ENCODE data around the gene DCBLD1.

The DCBLD1 gene

DNA sequence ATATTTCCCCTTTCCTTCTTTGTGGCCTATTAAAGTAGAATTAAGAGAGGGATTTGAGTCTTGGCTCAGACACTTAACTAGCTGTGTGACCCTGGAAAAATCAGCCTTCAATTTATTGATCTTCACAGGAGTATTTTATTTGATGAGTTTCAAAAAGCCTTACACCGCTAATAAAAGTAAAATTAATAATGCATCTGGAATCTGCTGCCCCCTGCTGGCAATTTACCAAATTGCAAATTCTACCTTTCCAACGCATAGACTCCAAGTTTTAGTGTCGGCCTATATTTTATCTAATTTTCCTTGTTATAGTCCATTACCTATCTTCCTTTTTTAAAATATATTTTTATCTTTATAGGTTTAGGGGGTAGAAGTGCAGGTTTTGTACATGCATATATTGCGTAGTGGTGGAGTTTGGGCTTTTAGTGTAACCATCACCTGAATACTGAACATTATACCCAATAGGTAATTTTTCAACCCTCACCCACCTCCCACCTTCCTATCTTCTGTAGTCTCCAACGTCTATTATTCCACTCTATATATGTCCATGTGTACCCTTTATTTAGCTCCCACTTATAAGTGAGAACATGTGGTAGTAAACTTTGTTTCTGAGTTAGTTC, 73.5 kb downstream of the DCBLD1 start:
- DNase-seq (ENCODE audit: low read depth, low spot score), result no peak

- DNase-seq (ENCODE audit: low read depth, low spot score), result no peak
Measured at GRCh38 chr6:117557951-117558350, 75.5 kb downstream of the DCBLD1 start.

- DNase-seq (ENCODE audit: low read depth, low spot score), result no peak
Measured at GRCh38 chr6:117558818-117559217, 76.3 kb downstream of the DCBLD1 start.

GRCh38 chr6:117559299-117559698, 76.8 kb downstream of the DCBLD1 start:
- no peak for DNase-seq (ENCODE audit: low read depth, low spot score)

- DNase-seq (ENCODE audit: low read depth, low spot score), result no peak
Measured at GRCh38 chr6:117561128-117561527, 78.7 kb downstream of the DCBLD1 start.

- no peak for DNase-seq (ENCODE audit: low read depth, low spot score)
Measured at GRCh38 chr6:117564681-117565080, 82.2 kb downstream of the DCBLD1 start.

DNA sequence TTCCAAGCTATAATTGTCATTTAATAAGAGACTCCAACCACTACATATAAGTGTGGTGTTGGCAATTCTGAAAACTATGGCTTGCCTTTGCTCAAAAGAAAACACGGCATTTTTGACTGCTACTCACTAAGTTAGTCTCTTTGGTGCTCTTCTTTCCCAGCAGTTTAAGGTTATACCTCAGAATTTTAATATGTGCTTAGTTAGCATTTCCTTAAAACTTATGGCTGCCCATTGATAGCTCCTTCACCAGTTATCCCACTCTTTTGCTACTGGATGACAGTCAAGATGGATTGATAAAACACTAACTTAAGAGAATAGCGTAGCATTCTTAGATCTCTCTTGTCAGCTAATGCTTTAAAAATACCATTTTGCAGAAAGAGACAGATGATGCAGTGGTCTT, 85.8 kb downstream of the DCBLD1 start:
- DNase-seq (ENCODE audit: low read depth, low spot score), result no peak

- DNase-seq (ENCODE audit: low read depth, low spot score), result no peak
Measured at GRCh38 chr6:117568831-117569410, 86.4 kb downstream of the DCBLD1 start.

DNA sequence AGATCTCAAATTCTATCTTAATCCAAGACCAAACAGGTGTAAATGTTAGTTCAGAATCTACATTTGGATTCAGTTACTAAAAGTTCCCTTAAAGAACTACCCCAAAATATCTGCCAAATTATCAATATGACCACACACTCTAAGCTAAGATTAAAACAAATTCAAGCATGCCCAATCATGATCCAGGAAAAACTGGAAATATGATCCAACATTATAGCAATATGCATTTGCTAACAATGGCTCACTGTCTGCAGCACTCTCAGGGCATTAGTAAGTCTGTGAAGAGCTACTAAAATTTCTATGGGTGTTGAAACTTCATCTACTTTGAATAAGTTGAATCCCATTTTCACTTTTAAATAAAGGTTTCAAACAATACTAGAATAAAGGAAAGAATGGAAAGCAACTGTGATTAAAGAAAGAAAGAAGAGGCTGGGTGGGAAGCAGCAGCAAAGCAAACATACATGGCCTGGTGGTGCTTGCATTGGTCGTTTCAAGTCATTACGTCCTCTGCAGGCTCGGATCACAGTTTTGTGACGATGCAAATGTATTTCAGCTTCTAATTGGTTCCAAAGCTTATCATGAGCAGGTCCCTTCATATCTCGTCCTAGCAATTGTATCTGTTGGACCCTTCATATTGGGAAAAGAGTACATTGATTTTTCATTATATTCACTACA, 90.7 kb downstream of the DCBLD1 start:
- DNase-seq (ENCODE audit: low read depth, low spot score), result no peak

- DNase-seq (ENCODE audit: low read depth, low spot score), result no peak
Measured at GRCh38 chr6:117574198-117574597, 91.7 kb downstream of the DCBLD1 start.

DNA sequence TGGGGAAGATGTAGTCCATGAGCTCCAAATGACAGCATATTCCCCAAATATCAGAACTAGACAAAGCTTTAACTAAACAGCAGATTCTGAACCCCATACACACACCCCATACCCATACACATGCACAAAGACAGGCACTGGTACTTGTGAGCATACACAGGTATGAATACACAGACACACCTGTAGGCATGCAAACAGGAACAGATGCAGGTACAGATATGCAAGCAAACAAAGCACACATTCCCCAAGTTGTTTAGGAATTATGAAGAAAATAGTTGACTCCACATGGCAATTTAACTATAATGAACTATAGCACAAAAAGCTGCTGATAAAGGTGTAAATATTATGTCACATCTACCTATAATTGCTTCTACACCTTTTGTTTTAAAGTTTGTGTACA, 103.2 kb downstream of the DCBLD1 start:
- no peak for DNase-seq (ENCODE audit: low read depth, low spot score)

DNA sequence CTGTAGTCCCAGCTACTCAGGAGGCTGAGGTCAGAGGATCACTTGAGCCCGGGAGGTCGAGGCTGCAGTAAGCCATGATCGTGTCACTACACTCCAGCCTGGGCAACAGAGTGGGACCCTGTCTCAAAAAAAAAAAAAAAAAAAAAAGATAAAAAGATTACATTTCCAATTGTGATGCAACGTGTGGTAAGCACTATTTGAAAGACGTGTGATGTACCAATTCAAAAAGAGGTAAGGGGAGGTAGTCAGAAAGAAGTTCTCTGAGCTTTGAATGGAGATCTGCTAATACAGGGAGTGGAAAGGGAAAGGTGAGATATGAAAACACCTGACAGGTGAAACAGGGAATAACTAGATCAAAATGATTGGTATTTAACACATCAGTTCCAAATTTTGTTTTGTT, 108.0 kb downstream of the DCBLD1 start:
- DNase-seq (ENCODE audit: low read depth, low spot score), result no peak

- DNase-seq (ENCODE audit: low read depth, low spot score), result no peak
Measured at GRCh38 chr6:117591405-117591804, 108.9 kb downstream of the DCBLD1 start.

DNA sequence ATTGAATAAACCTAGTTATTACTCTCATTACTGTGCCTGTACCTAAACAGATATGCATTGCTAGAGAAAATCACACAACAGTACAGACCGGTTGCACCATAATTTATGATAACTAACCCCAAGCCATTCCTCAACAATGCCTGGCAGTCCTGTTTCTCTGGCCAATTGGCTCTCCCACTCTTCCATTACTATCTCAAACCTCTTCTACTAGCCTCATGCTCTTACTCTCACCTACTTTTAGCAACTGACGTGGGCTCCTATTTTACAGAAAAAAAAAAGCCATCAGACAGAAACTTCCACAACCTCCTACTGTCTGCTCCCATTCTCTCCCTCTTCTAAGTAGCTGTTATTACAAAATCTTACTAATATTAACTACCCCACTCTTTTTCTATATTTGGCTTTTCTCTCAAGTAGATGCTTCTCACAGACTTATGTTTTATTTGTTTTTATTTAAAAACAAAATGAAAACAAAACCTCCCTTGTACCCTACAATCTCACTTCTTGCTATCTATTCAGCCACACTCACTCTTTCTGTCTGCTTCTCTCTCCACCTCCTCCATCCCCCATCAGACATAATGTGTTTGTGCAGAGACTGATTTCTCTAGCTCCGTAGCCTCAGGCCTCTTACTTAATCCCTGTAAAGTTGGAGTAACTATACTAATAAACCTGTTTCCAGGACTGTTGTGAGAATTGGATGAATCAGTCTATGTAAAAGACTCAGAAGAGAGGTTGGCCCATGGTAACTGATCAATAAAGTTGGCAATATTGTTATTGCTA, 110.7 kb downstream of the DCBLD1 start:
- DNase-seq (ENCODE audit: low read depth, low spot score), result no peak

- DNase-seq (ENCODE audit: low read depth, low spot score), result no peak
Measured at GRCh38 chr6:117595099-117595923, 112.8 kb downstream of the DCBLD1 start.

DNA sequence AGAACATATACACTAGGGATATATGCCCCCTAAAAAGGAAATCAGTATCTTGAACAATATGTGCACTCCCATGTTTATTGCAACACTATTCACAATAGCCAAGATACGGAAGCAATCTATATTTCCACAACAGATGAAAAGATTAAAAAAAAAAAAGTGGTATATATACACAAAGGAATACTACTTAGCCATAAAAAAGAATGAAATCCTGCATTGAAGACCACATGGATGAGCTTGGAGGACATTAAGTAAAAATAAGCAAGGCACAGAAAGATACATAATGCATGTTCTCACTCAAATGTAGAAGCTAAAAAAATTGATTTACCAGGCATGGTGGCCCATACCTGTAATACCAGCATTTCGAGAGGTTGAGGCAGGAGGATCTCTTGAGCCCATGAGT, 115.3 kb downstream of the DCBLD1 start:
- no peak for DNase-seq (ENCODE audit: low read depth, low spot score)
